HG03039 (cell line): ENCODE results near the gene SHISA7.
"Not testable (repeated sequence)": the region's sequence is repeated elsewhere in the genome, so short reads cannot be mapped to it uniquely, and the experiment has no call there.

Experiments used
- ATAC-seq: cut with Tn5 transposase; IDR thresholded peaks from one replicate; pipeline ENCODE4 v1.9.1; 2021; ENCODE audit warnings: mild to moderate bottlenecking, moderate library complexity; ENCODE audit not compliant: unreplicated experiment

SHISA7 gene

DNA sequence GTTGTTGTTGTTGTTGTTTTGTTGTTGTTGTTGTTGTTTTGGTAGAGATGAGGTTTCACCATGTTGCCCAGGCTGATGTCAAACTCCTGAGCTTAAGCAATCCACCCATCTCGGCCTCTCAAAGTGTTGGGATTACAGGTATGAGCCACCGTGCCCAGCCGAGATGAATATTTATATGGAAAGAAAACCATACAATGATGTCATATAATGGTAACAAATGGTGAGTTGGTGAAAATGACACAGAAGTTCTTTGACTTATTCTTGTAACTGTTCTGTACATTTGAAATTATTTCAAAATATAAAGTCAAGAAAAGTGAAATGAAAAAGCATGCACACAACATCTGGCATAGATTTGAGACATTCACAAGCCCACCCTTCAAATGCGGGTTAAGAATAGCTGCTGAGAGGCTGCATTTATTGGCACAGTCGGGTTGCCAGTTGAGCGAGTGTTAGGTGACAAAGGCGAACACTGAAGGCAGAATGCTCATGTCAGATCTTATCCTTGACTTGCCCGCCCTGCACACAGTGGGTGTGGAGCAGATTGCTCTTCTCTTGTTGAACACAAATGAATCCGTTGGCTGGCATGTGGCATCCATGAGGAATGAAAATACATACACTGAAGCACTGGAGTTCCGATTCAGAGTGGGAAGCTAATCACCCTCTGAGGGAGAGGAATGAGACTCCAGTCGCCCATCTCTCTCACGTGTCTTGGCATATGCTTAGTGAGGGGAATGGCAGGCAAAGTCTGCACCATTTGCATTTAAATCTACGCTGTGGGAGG lies 19.7 kb downstream of the SHISA7 start:
- ATAC-seq = no peak

GRCh38 chr19:55421281-55421680 lies 21.8 kb downstream of the SHISA7 start:
- ATAC-seq = not testable (repeated sequence)

DNA sequence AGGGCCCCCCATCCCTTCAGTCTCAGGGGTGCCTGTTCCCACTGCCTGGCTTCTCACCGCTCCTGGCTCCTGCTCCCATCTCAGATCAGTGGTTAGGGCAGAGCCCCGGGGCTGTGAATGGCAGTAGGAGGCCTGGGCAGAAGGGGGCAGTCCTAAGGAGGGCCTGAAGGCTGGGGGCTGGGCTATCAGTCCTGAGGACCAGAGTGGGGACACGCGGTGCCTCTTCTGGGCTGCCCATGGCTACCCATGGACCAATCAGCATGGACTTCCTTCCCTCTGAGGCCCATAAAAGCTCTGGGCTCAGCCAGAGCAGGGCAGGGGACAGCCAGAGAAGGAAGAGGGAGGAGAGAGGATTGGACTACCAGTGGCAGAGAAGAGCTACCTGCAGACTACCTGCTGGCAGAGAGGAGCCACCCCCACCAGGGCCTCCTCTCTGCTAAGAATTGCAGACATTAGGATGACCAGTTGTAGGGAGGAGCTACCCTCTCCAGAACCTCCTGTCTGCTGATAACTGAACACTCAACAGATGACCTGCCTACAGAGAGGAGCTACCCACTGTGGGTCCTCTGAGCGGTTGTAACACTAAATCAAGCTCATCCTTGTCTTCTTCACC lies 23.4 kb downstream of the SHISA7 start:
- ATAC-seq = no peak

DNA sequence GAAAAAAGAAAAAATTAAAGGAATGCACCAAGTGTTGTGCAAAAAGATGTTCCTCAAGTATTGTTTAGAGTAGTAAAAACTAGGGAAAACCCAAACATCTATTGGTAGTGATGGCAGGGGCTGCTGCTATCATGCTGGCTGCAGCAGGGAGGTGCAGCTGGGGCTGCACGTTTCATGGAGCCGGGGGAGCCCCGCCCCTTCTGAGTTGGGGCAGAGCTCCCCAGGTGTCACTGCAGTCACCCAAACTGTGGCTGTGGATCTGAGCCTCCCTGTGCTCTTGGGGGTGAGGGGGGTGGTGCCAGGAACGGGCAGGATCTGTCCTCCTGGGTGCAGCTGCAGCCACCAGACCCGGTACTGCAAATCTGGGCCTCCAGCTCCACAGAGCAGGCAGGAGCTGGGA lies 24.0 kb downstream of the SHISA7 start:
- ATAC-seq = no peak

DNA sequence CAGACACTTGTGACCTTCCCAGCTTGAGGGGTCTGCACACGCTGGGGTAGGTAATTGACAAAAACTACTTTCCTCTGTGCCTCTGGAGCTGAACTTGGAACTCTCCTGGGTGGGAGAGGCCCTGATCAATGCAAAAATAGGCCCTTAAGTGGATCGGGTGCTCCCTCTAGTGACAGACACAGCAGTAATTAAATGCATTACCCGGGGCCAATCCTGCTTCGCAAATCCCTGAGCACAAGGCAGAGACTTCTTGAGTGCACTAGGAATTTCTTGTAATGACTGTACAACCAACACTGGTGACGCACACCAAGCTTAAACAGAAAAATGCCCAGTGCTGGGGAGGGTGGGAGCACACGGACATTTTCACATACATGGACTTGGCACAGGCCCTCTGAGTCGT lies 24.9 kb downstream of the SHISA7 start:
- ATAC-seq = no peak

DNA sequence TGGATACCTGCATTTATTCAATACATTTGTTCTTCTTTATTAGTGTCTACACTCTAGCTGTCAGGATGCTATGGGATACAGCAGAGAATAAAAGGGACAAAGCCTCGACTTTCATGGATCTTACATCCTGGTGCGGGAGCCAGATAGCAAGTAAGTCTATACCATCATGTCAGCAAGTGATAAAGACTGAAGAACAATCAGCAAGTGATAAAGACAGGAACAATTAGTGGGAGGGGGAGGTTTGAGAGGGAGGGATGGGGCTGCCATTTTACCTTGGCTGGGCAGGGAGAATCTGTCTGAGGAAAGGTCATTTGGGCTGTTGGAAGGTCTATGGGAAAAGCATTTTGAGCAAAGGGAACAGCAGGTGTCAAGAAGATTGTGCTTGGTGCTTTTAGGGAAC lies 32.9 kb downstream of the SHISA7 start:
- ATAC-seq = no peak

GRCh38 chr19:55409179-55409578 lies 33.9 kb downstream of the SHISA7 start:
- ATAC-seq = not testable (repeated sequence)

DNA sequence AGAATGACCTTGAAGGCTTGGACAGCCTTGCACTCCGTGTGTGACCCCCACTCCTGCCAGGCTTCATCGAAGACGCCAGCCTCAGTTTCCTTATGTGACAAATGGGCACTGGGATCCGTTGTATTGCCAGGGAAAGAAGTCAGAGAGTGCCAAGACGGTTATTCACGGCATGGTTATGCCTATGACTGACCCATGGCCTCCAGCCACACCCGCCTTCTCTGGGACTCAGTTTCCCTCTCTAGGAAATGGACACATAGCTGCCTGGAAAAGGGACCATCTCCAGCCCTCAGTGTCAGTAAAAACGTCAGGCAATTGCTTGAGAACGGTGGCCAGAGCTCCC lies 34.6 kb downstream of the SHISA7 start:
- ATAC-seq = no peak

- ATAC-seq = peak; percentile 74
Observed at GRCh38 chr19:55407800-55408532, 35.1 kb downstream of the SHISA7 start.

GRCh38 chr19:55407550-55407799 lies 35.6 kb downstream of the SHISA7 start, which contains the start of gene UBE2S:
UBE2S (minus strand) TSS chr19:55407788; CDS start chr19:55407589, 199 bp downstream.
- not testable (repeated sequence) for ATAC-seq

DNA sequence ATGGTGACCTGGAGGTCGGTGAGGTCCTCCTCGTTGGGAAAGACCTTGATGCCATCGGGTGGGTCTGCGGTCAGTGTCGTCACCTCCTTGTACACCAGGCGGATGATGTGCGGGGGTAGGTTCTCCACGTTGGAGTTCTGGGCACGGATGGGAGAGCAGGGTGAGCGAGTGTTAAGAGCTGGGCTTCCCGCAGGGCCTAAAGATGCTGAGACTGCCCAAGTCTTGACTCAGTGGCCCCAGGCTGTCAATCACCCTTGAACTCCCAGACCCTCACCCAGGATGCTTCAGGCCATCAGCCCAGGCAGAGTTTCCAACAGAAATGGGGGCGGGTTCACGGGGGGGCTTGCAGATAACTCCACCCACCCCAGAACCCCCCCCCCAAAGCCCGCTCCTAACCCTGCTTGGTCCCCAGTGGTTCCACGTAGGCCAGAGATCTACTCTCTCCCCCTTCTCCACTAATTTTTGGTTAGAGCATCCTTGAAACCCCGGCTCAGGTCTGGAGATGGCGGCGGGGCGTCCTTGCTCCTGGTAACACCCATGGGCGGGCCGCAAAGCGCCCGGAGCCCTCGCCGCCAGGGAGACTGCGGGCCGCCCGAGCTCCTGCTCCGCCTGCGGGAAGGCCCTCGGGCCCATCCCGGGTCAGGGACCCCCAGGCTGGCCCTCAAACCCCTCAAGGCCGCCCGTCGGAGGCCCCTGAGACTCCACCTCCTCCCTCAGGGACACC lies 36.1 kb downstream of the SHISA7 start:
- no peak for ATAC-seq

- ATAC-seq = no peak
Observed at GRCh38 chr19:55406091-55406825, 36.8 kb downstream of the SHISA7 start.

DNA sequence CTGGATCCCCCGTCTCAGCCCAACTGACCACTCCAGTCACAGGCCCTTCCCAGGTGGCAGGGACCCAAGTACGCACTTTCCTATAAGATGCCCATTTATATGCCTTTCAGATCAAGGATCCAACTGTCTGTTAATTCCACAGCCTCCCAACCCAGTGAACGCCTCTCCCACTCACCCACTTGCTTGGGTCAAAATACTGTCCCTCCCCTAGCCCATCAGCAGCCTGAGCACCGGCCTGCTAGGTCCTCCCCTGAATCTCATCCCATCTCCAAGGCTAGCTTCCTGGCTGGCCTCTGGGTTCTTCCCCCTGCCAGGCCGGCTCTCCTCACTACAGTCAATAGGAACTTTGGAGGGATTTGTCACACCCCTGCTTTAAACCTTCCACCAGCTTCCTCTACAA lies 37.5 kb downstream of the SHISA7 start:
- ATAC-seq = no peak

DNA sequence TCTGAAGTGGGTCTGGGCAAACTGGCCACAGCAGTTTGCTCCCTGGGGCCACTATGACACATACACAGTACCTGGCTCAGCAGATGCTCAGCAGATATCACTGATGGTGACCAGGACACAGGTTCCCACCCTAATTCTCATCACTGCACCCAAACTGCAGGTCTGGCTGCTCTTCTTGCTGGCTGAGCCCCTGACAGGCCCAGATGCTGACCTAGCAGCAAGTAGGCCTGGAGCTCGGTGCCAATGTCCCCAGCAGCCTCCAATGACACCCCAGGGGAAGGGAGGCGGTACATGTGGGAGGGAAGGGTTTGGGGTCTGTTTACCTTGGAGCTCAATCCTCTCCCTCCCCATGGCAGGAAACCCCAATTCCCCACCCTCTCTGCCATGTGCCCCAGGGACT lies 40.6 kb downstream of the SHISA7 start:
- ATAC-seq = no peak

DNA sequence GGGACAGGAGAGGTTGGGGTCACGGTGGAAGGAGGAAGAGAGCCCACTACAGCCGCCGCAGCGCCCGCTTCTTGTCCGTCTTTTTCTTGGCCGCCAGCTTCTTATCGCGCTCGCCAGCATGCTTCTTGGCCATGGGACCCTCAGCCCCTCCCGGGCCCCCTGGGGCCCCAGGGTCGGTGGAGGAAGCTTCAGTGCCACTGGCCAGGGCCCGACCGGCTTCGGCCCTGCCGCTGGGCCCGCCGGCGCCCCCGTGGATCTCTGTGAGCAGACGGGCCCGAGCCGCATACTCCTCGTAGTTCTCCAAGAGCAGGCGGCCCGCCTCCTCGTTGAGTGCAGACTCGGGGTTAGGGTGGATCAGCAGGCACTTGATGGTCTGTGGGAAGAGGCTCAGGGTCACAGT lies 41.7 kb downstream of the SHISA7 start:
- not testable (repeated sequence) for ATAC-seq

- ATAC-seq = no peak
Observed at GRCh38 chr19:55400281-55401087, 42.6 kb downstream of the SHISA7 start.

GRCh38 chr19:55398200-55398925 lies 44.7 kb downstream of the SHISA7 start:
- no peak for ATAC-seq

- ATAC-seq = no peak
Observed at GRCh38 chr19:55392820-55393761, 50.0 kb downstream of the SHISA7 start.
